Breast epithelium (tissue), 4 donors: ENCODE results near the gene IFT88. TPM values are rescaled to one million over a fixed set of nuclear protein-coding genes. Genes with fewer than 3 reads are reported as not detected.

Experiments
- DNase-seq, 2 donors: peaks; one replicate each; pipeline ENCODE4 v3.0.0-alpha.2; 2019; ENCODE audit warnings: low spot score in 2 of 2
- H3K27ac ChIP-seq, 2 donors: fragments of 200-600 bp; sonication (generic) in 1 of 2; one replicate each; pipeline ENCODE4 v1.5.1; 2016 to 2019; ENCODE audit warnings: mild to moderate bottlenecking in 1 of 2
- H3K27me3 ChIP-seq, 2 donors: fragments of 200-600 bp; sonication (generic) in 1 of 2; one replicate each; pipeline versions ENCODE4 v1.5.1 to v1.6.0; 2017 to 2019; ENCODE audit warnings: control low read depth in 1 of 2, mild to moderate bottlenecking in 1 of 2
- H3K36me3 ChIP-seq: fragments of 200-600 bp; one replicate; pipeline ENCODE4 v1.5.1; 2019
- H3K4me1 ChIP-seq, 2 donors: fragments of 200-600 bp; sonication (generic); one replicate each; pipeline ENCODE4 v1.5.1; 2016 to 2019; ENCODE audit warnings: control low read depth in 1 of 2
- H3K4me3 ChIP-seq, 3 donors: fragments of 200-600 bp; sonication (generic); 1 replicate in 2 of 3; 2 replicates in 1 of 3; pipeline ENCODE4 v1.5.1; 2016 to 2019; ENCODE audit warnings: mild to moderate bottlenecking in 3 of 3, moderate library complexity in 2 of 3
- H3K9me3 ChIP-seq, 2 donors: fragments of 200-600 bp; sonication (generic) in 1 of 2; one replicate each; pipeline ENCODE4 v1.5.1; 2016 to 2019; ENCODE audit warnings: control low read depth in 1 of 2
- CTCF ChIP-seq, 3 donors: fragments of 450-650 bp; IDR thresholded peaks; one replicate each; pipeline ENCODE4 v1.5.1; 2016 to 2017; ENCODE audit warnings: antibody characterized with exemption in 3 of 3, mild to moderate bottlenecking in 3 of 3, moderate library complexity in 3 of 3
- POLR2A ChIP-seq: fragments of 450-650 bp; IDR thresholded peaks from one replicate; pipeline ENCODE4 v1.6.1; 2016; ENCODE audit warnings: antibody characterized with exemption, mild to moderate bottlenecking, moderate library complexity
- POLR2AphosphoS5 ChIP-seq, 3 donors: sonication (generic); formaldehyde crosslinking; IDR thresholded peaks; one replicate each; pipeline ENCODE4 v1.6.1; 2017; ENCODE audit warnings: antibody characterized with exemption in 3 of 3
- intact Hi-C: fragments of 100-400 bp; cut with DNase I; formaldehyde crosslinking; loops from one replicate; pipeline ENCODE4 v1.15.1; 2023; ENCODE audit warnings: low total_unique reads
- total RNA-seq, 3 donors: library from RNA; depleted of rRNA; stranded (reverse); fragments of >200 nt; gene quantifications; one replicate each; pipeline ENCODE4 v1.1.0, GENCODE V29; 2016

The IFT88 gene
- 10 to 100 TPM; 13.9 to 35.0 (median 27.9) TPM for total RNA-seq

- intact Hi-C loops, result no loop called here
- no peaks in the 10 kb centered on the region for H3K4me1 ChIP-seq
- peak; percentile 69 to 84 for DNase-seq
- H3K9me3 ChIP-seq, result no peaks in the 10 kb centered on the region
- peak within 1 kb of the TSS; percentile 67 to 81 (median 77) for H3K4me3 ChIP-seq
- peak within 1 kb of the TSS; percentile 94 to 98 for H3K27ac ChIP-seq
- no peaks in the 10 kb centered on the region for H3K36me3 ChIP-seq
- TF ChIP-seq CTCF (IDR thresholded peaks at IDR 0.05) (peak in 1 of 3 donors; percentile 8), POLR2A (no peak), POLR2AphosphoS5 (IDR thresholded peaks at IDR 0.05) (peak; percentile 56 to 81 (median 63))
- no peaks in the 10 kb centered on the region for H3K27me3 ChIP-seq
These were observed at the start of gene IFT88 for GRCh38 chr13:20566898-20567874. Gene IFT88, plus strand, starts transcription at chr13:20567157. Its CDS starts 7,229 bp downstream, at chr13:20574386.

- no peaks in the 10 kb centered on the region for H3K4me1 ChIP-seq
- no peaks in the 10 kb centered on the region for H3K36me3 ChIP-seq
- H3K9me3 ChIP-seq, result no peaks in the 10 kb centered on the region
- H3K27ac ChIP-seq, result peak overlapping the region in 1 of 2 donors; percentile 43
- intact Hi-C loops, result no loop called here
- TF ChIP-seq POLR2AphosphoS5 (IDR thresholded peaks at IDR 0.05), result no peak
- TF ChIP-seq POLR2A, result no peak
- no peak for TF ChIP-seq CTCF (IDR thresholded peaks at IDR 0.05)
- DNase-seq, result no peak
- H3K27me3 ChIP-seq, result no peaks in the 10 kb centered on the region
- no peak overlapping the region for H3K4me3 ChIP-seq
These were observed 48.3 kb upstream of the IFT88 start for GRCh38 chr13:20518660-20519100.

GRCh38 chr13:20519875-20520274 lies 47.1 kb upstream of the IFT88 start:
- no peaks in the 10 kb centered on the region for H3K36me3 ChIP-seq
- H3K4me3 ChIP-seq, result no peak overlapping the region
- H3K4me1 ChIP-seq, result no peaks in the 10 kb centered on the region
- intact Hi-C loops, result no loop called here
- no peak for DNase-seq
- TF ChIP-seq CTCF (IDR thresholded peaks at IDR 0.05), result no peak
- TF ChIP-seq POLR2A, result no peak
- TF ChIP-seq POLR2AphosphoS5 (IDR thresholded peaks at IDR 0.05), result no peak
- H3K9me3 ChIP-seq, result no peaks in the 10 kb centered on the region
- H3K27me3 ChIP-seq, result no peaks in the 10 kb centered on the region
- peak overlapping the region in 1 of 2 donors; percentile 38 for H3K27ac ChIP-seq

GRCh38 chr13:20521364-20522115 lies 45.4 kb upstream of the IFT88 start:
- TF ChIP-seq POLR2A (no peak), CTCF (IDR thresholded peaks at IDR 0.05) (no peak), POLR2AphosphoS5 (IDR thresholded peaks at IDR 0.05) (no peak)
- H3K36me3 ChIP-seq, result no peaks in the 10 kb centered on the region
- intact Hi-C loops, result no loop called here
- H3K27ac ChIP-seq, result no peak overlapping the region
- no peak for DNase-seq
- no peak overlapping the region for H3K4me3 ChIP-seq
- H3K9me3 ChIP-seq, result no peaks in the 10 kb centered on the region
- H3K27me3 ChIP-seq, result no peaks in the 10 kb centered on the region
- no peaks in the 10 kb centered on the region for H3K4me1 ChIP-seq
